Articular chondrocyte of knee joint (primary cell): ENCODE measurements around the gene ASXL2. TPM values are rescaled to one million over a fixed set of nuclear protein-coding genes. Genes with fewer than 3 reads are reported as not detected.

Experiments used
- small RNA-seq: library from RNA; depleted of rRNA; stranded (forward); fragments of <200 nt; gene quantifications from one replicate; pipeline ENCODE3, GENCODE V24; 2012
- total RNA-seq: library from RNA; depleted of rRNA; stranded (reverse); fragments of >200 nt; gene quantifications from 2 replicates; pipeline ENCODE4 v1.2.3, GENCODE V29; 2012

The ASXL2 gene
- 18.8 and 22.6 TPM in 2 replicates for total RNA-seq

GRCh38 chr2:25878361-25879132 is at the start of gene ASXL2:
ASXL2 (minus strand) TSS chr2:25878487; CDS start chr2:25878222, 265 bp downstream.

Small RNA genes within 50 kb of the gene (small RNA-seq; reads per million reads assigned to genes)
- gene NDUFB4P4: not detected
- not detected for gene RF00019

Other genes with a start within 250 kb of the ASXL2 start
- gene DTNB, start 204.9 kb downstream of the ASXL2 start, total RNA-seq: 9.5 and 10.7 TPM in 2 replicates
- 8.1 and 8.9 TPM in 2 replicates for gene KIF3C, start 104.0 kb upstream of the ASXL2 start, total RNA-seq
- gene RAB10, start 155.6 kb upstream of the ASXL2 start, total RNA-seq: 165 and 203 TPM in 2 replicates